Fibroblast of lung (primary cell): ENCODE data around the gene GP1BB. TPM values are rescaled to one million over a fixed set of nuclear protein-coding genes. Genes with fewer than 3 reads are reported as not detected.

Experiments
- DNase-seq, 2 donors: peaks; one replicate each; pipeline versions ENCODE4 v3.0.0 to v3.0.0-alpha.2; 2010; ENCODE audit warnings: low read depth in 2 of 2
- H2AFZ ChIP-seq: 2 replicates; pipeline ENCODE4 v1.5.1; 2012; ENCODE audit warnings: low read length, control low read depth, inconsistent platforms
- H3K27ac ChIP-seq: 2 replicates; pipeline ENCODE4 v1.5.1; 2011; ENCODE audit warnings: low read length, control low read depth; ENCODE audit not compliant: insufficient read depth
- H3K27me3 ChIP-seq: 2 replicates; pipeline ENCODE4 v1.5.1; 2011; ENCODE audit warnings: mild to moderate bottlenecking, low read length; ENCODE audit not compliant: control insufficient read depth, insufficient read depth
- H3K36me3 ChIP-seq: 2 replicates; pipeline ENCODE4 v1.5.1; 2011; ENCODE audit warnings: low read length; ENCODE audit not compliant: control insufficient read depth, insufficient read depth
- H3K4me1 ChIP-seq: 2 replicates; pipeline ENCODE4 v1.5.1; 2011; ENCODE audit warnings: low read length; ENCODE audit not compliant: control insufficient read depth, insufficient read depth; ENCODE audit errors: extremely low read depth
- H3K4me2 ChIP-seq: 2 replicates; pipeline ENCODE4 v1.5.1; 2011; ENCODE audit warnings: low read length, control low read depth; ENCODE audit not compliant: insufficient read depth; ENCODE audit errors: extremely low read depth
- H3K4me3 ChIP-seq, 4 experiments: fragments of 200-600 bp in 1 of 4; sonication (generic) in 1 of 4; replicated peaks in 1 of 4; 2 replicates each; pipeline ENCODE4 v1.5.1; 2011 to 2016; ENCODE audit warnings: low read length in 4 of 4, low read depth in 3 of 4, mild to moderate bottlenecking in 3 of 4, control low read depth in 2 of 4, inconsistent platforms in 1 of 4, mixed read lengths in 1 of 4; ENCODE audit not compliant: insufficient read depth in 1 of 4; ENCODE audit errors: control extremely low read depth in 1 of 4
- H3K79me2 ChIP-seq: 2 replicates; pipeline ENCODE4 v1.5.1; 2012; ENCODE audit warnings: mild to moderate bottlenecking, low read length, inconsistent platforms; ENCODE audit not compliant: control insufficient read depth, insufficient read depth
- H3K9ac ChIP-seq: 2 replicates; pipeline ENCODE4 v1.5.1; 2011; ENCODE audit warnings: mild to moderate bottlenecking, low read length, control low read depth; ENCODE audit not compliant: insufficient read depth
- H3K9me3 ChIP-seq: 2 replicates; pipeline ENCODE4 v1.5.1; 2012; ENCODE audit warnings: low read depth, low read length; ENCODE audit not compliant: control insufficient read depth, insufficient read depth
- H4K20me1 ChIP-seq: 2 replicates; pipeline ENCODE4 v1.5.1; 2011; ENCODE audit warnings: low read length; ENCODE audit not compliant: control insufficient read depth, insufficient read depth; ENCODE audit errors: extremely low read depth
- EZH2 ChIP-seq: IDR thresholded peaks from 2 replicates; pipeline ENCODE4 v1.5.1; 2012; ENCODE audit warnings: low read length, control low read depth, mild to moderate bottlenecking; ENCODE audit errors: missing control alignments
- polyA plus RNA-seq, 2 donors: library from polyadenylated mRNA; depleted of rRNA in 1 of 2; stranded (reverse) in 1 of 2; unstranded in 1 of 2; fragments of >200 nt; gene quantifications; 2 replicates each; pipeline ENCODE4 v1.2.1, GENCODE V29; 2011 to 2012; ENCODE audit warnings: missing spikeins in 1 of 2
- total RNA-seq: library from RNA; depleted of rRNA; stranded (reverse); fragments of >200 nt; gene quantifications from 2 replicates; pipeline ENCODE4 v1.2.1, GENCODE V29; 2014
- TF ChIP-seq, protein P1 (sequence below), 2 donors: IDR thresholded peaks in 1 of 2; conservative IDR thresholded peaks in 1 of 2; 1 replicate in 1 of 2; 2 replicates in 1 of 2; pipeline ENCODE4 v1.5.1; 2011 to 2012; ENCODE audit warnings: low read length in 2 of 2, control low read depth in 1 of 2, inconsistent platforms in 1 of 2, low read depth in 1 of 2, mild to moderate bottlenecking in 1 of 2

Gene GP1BB
- total and polyA plus RNA-seq, 2 donors (not counting 1 experiment from before 2014, with no cell fraction given), result 0.50 to 1.8 TPM

DNA sequence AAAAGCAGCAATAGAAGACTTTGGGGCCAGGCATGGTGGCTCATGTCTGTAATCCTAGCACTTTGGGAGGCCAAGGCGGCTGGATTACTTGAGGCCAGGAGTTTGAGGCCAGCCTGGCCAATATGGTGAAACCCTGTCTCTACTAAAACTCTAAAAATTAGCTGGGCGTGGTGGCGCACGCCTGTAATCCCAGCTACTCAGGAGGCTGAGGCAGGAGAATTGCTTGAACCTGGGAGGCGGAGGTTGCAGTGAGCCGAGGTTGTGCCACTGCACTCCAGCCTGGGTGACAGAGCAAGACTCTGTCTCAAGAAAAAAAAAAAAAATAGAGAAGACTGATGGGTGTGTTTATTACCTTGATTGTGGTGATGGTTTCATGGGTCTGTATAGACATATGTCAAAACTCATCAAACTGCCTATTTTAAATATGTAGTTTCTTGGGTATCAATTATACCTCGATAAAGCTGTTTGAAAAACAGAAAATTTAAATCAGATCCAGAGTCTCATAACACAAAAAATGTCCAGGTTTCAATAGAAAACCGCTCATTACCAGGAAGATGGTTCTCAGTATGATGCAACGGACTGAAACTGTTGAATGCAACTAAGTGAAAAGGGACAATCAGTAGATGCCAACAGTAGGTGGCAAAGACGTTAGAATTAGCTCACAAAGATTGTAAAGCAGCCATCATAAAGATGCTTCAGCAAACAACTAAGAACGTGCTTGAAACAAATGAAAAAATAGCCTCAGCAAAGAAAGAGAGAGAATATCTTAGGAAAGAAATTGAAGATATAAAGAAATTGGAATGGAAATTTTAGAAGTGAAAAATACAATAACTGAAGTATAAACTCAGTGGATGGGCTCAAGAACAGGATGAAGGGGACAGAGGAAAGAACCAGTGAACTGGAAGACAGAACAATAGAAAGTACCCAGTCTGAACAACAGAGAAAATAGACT, 42.2 kb upstream of the GP1BB start:
- H3K36me3 ChIP-seq, result no peaks in the 10 kb centered on the region
- H3K4me1 ChIP-seq, result no peaks in the 10 kb centered on the region
- no peak for TF ChIP-seq EZH2
- no peak overlapping the region for H3K4me3 ChIP-seq
- no peaks in the 10 kb centered on the region for H3K79me2 ChIP-seq
- peak in 1 of 2 donors; percentile 18 for DNase-seq
- no peak overlapping the region for H3K4me2 ChIP-seq
- H3K9ac ChIP-seq, result no peak overlapping the region
- H2AFZ ChIP-seq, result no peak overlapping the region
- H3K27me3 ChIP-seq, result peaks cover 5% of the 10 kb centered on the region
- no peaks in the 10 kb centered on the region for H4K20me1 ChIP-seq
- no peaks in the 10 kb centered on the region for H3K9me3 ChIP-seq
- H3K27ac ChIP-seq, result no peak overlapping the region

DNA sequence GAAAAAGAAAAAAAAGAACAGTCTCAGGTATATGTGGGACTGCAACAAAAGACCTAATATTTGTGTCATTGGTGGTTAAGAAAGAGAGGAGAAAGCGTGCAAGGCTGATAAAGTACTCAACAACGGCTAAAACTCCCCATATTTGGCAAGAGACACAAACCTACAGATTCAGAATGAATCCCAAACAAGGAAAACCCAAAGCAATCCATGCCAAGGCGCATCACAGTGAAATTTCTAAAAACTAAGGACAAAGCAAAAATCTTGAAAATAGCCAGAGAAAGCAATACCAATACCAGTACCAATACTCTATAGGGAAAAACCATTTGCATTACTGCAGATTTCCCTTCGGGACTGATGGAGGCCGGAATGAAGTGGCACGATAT, 41.5 kb upstream of the GP1BB start:
- DNase-seq, result no peak
- Histone ChIP-seq H2AFZ (no peak overlapping the region), H3K4me3 (no peak overlapping the region), H3K79me2 (no peaks in the 10 kb centered on the region), H3K27me3 (peaks cover 5% of the 10 kb centered on the region), H3K36me3 (no peaks in the 10 kb centered on the region), H3K9ac (no peak overlapping the region), H4K20me1 (no peaks in the 10 kb centered on the region), H3K27ac (no peak overlapping the region), H3K4me1 (no peaks in the 10 kb centered on the region), H3K4me2 (no peak overlapping the region), H3K9me3 (no peaks in the 10 kb centered on the region)
- TF ChIP-seq, protein P1, sequence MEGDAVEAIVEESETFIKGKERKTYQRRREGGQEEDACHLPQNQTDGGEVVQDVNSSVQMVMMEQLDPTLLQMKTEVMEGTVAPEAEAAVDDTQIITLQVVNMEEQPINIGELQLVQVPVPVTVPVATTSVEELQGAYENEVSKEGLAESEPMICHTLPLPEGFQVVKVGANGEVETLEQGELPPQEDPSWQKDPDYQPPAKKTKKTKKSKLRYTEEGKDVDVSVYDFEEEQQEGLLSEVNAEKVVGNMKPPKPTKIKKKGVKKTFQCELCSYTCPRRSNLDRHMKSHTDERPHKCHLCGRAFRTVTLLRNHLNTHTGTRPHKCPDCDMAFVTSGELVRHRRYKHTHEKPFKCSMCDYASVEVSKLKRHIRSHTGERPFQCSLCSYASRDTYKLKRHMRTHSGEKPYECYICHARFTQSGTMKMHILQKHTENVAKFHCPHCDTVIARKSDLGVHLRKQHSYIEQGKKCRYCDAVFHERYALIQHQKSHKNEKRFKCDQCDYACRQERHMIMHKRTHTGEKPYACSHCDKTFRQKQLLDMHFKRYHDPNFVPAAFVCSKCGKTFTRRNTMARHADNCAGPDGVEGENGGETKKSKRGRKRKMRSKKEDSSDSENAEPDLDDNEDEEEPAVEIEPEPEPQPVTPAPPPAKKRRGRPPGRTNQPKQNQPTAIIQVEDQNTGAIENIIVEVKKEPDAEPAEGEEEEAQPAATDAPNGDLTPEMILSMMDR (conservative IDR thresholded peaks at IDR 0.05 in 1 of 2, IDR thresholded peaks at IDR 0.05 in 1 of 2; ENCODE audit: low read depth in 1 of 2, low read length in 2 of 2), result no peak
- TF ChIP-seq EZH2, result no peak

DNA sequence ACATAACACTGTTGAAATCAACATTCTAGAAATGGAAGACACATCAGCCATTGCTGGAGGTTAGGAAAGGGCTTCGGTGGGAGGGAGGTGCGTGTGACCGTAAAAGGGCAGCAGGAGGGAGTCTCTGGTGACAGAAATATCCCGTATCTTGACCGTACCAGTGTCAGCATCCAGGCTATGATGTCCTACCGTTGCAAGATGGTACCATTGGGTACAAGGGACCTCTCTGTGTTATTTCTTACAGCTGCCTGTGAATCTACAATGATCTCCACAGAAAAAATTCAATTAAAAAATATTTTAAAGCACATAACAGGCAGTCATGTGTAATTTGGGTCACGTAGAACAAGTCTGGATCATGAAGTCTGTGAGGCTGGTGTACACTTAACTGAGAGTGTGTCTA, 36.4 kb upstream of the GP1BB start:
- H3K9ac ChIP-seq, result no peak overlapping the region
- no peak for DNase-seq
- H3K27me3 ChIP-seq, result peaks cover 6% of the 10 kb centered on the region
- H3K27ac ChIP-seq, result no peak overlapping the region
- TF ChIP-seq EZH2, result no peak
- TF ChIP-seq, protein P1 (conservative IDR thresholded peaks at IDR 0.05 in 1 of 2, IDR thresholded peaks at IDR 0.05 in 1 of 2; ENCODE audit: low read depth in 1 of 2, low read length in 2 of 2), result no peak
- no peaks in the 10 kb centered on the region for H3K79me2 ChIP-seq
- H3K4me2 ChIP-seq, result no peak overlapping the region
- no peaks in the 10 kb centered on the region for H4K20me1 ChIP-seq
- H3K4me3 ChIP-seq, result no peak overlapping the region
- H3K4me1 ChIP-seq, result no peaks in the 10 kb centered on the region
- no peak overlapping the region for H2AFZ ChIP-seq
- no peaks in the 10 kb centered on the region for H3K36me3 ChIP-seq
- no peaks in the 10 kb centered on the region for H3K9me3 ChIP-seq
